D721Med (cell line): ENCODE data around the gene LAMC1.

Experiments used
- DNase-seq: peaks from one replicate; pipeline ENCODE4 v3.0.0; 2011; ENCODE audit warnings: low spot score; ENCODE audit not compliant: insufficient read length
- FAIRE-seq: peaks from 2 replicates; lab custom pipeline; 2011; peaks lifted over from hg19 to GRCh38; lab: Jason Lieb, UNC
- TF ChIP-seq, protein P1 (sequence below): IDR thresholded peaks from 2 replicates; pipeline ENCODE4 v1.5.1; 2012; ENCODE audit warnings: mild to moderate bottlenecking, control low read depth; ENCODE audit not compliant: insufficient read depth; ENCODE audit errors: missing control alignments

Gene LAMC1

DNA sequence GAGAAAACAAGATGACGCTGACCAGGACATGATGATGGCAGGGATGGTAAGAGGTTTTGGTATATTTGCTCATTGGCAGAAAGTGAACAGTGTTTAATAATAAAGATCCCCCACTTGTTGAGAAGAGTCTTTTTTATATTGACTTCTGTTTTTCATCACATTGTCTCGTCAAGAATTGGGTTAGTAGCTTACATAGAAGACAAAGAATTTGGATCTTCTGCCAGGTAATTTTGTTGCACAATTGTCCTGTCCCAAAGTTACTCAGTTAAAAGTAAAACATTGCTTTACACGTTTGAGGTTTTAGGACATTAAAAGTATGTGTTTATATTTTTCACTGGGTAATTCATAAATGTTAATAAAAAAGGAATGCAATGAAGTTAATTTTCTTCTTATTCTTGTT, 114.6 kb downstream of the LAMC1 start:
- DNase-seq (no peak), FAIRE-seq (no peak)
- TF ChIP-seq, protein P1, sequence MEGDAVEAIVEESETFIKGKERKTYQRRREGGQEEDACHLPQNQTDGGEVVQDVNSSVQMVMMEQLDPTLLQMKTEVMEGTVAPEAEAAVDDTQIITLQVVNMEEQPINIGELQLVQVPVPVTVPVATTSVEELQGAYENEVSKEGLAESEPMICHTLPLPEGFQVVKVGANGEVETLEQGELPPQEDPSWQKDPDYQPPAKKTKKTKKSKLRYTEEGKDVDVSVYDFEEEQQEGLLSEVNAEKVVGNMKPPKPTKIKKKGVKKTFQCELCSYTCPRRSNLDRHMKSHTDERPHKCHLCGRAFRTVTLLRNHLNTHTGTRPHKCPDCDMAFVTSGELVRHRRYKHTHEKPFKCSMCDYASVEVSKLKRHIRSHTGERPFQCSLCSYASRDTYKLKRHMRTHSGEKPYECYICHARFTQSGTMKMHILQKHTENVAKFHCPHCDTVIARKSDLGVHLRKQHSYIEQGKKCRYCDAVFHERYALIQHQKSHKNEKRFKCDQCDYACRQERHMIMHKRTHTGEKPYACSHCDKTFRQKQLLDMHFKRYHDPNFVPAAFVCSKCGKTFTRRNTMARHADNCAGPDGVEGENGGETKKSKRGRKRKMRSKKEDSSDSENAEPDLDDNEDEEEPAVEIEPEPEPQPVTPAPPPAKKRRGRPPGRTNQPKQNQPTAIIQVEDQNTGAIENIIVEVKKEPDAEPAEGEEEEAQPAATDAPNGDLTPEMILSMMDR, result no peak

GRCh38 chr1:183138301-183138700, 115.1 kb downstream of the LAMC1 start:
- FAIRE-seq (no peak), DNase-seq (no peak)
- TF ChIP-seq, protein P1, result no peak

DNA sequence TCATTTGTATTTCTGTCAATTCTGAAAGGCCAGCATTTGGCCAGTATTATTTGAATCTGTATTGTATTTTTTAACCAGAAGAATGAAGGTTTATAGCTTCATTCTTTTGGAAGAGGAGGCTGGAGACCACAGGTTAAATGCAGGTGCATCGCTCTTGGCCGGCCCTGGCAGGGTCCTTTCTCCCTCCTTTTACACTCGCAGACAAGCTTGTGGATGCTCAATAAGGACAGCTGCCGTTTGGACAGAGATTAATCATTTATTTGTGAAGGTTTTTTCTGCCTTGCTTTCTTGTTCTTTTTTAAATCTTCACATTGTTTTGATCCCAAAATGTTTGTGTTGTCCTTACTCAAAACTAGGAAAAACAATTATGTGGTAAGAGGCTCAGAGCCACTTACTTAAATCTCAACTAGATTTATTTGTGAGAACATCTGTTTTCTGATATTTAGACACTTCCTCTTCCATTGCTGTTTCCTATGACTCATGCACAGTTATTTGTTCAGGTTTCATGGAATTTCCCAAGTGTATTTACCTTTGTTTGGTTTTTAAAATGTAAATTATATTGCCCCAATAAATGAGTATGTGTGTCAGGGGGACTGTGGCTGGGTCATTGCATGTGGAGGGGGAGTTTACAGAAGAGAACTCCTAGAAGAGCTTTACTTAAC, 116.2 kb downstream of the LAMC1 start:
- TF ChIP-seq, protein P1, result no peak
- DNase-seq (no peak), FAIRE-seq (no peak)

DNA sequence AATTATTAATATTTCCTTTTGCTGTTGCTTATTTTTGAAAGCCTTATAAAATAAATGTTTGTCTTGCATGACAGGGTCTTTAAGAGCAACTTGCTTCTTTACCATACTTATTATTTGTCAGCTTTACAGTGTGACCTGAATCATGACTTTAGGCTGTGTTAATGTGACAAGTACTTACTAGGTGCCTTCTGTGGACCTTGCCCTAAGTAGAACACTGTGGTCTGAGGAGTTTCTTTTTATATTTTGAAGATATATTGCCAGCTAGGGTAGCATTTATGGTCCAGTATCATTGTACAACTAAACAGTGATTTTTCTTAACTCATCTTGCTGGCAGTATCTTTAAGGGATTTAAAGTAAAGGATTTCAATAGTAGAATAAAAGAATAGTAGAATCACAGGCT, 117.4 kb downstream of the LAMC1 start:
- TF ChIP-seq, protein P1, result no peak
- no peak for DNase-seq
- FAIRE-seq, result no peak

DNA sequence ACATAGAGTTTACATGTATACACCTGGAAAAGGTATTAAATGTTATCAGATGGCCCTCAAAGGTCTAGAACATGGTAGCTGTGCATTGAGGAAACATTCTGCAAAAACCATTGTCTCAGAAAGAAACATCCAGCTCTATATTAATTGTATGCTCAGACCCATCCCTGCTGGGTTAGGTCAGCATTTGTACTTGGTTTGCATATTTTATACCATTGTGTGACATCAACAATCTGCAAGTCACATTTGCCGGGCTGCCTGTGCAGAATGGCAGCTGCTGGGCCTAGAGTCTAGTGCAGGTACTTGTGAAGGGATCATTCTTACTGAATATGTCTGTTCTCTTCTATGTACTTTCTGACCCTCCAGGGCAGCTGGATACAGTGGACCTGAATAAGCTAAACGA, 119.0 kb downstream of the LAMC1 start:
- FAIRE-seq (no peak), DNase-seq (no peak)
- TF ChIP-seq, protein P1, result no peak

DNA sequence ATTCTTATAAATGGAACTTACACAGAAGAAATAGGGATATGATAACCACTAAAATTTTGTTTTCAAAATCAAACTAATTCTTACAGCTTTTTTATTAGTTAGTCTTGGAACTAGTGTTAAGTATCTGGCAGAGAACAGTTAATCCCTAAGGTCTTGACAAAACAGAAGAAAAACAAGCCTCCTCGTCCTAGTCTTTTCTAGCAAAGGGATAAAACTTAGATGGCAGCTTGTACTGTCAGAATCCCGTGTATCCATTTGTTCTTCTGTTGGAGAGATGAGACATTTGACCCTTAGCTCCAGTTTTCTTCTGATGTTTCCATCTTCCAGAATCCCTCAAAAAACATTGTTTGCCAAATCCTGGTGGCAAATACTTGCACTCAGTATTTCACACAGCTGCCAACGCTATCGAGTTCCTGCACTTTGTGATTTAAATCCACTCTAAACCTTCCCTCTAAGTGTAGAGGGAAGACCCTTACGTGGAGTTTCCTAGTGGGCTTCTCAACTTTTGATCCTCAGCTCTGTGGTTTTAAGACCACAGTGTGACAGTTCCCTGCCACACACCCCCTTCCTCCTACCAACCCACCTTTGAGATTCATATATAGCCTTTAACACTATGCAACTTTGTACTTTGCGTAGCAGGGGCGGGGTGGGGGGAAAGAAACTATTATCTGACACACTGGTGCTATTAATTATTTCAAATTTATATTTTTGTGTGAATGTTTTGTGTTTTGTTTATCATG, 120.5 kb downstream of the LAMC1 start:
- FAIRE-seq, result no peak
- DNase-seq, result no peak
- TF ChIP-seq, protein P1, result no peak

GRCh38 chr1:183144752-183145151, 121.5 kb downstream of the LAMC1 start:
- DNase-seq (no peak), FAIRE-seq (no peak)
- TF ChIP-seq, protein P1, result no peak
